Measurements from ENCODE around the gene AHCYL2.
"Not testable (repeated sequence)": the region's sequence is repeated elsewhere in the genome, so short reads cannot be mapped to it uniquely, and the experiment has no call there.

AHCYL2 gene

GRCh38 chr7:129401228-129401966, 176.6 kb downstream of the AHCYL2 start:
- Histone ChIP-seq H4K20me1 (ENCODE audit: control insufficient read depth, insufficient read depth, low read depth, low read length) (no peaks in the 10 kb centered on the region), H3K9me2 (replicated peaks; ENCODE audit: control insufficient read depth, low read length) (no peaks in the 10 kb centered on the region), H3K27me3 (ENCODE audit: control insufficient read depth, low read length) (no peaks in the 10 kb centered on the region), H3F3A (ENCODE audit: control insufficient read depth, insufficient read depth) (no peaks in the 10 kb centered on the region), H3K27ac (ENCODE audit: low read depth, low read length) (no peak overlapping the region), H3K4me3 (ENCODE audit: low read length) (no peak overlapping the region), H3K9me3 (ENCODE audit: control insufficient read depth, insufficient read depth, low read length) (no peaks in the 10 kb centered on the region), H3K79me2 (ENCODE audit: control insufficient read depth, low read length) (no peaks in the 10 kb centered on the region), H3K4me2 (ENCODE audit: low read length) (no peak overlapping the region), H3K4me1 (ENCODE audit: control insufficient read depth, low read length) (no peaks in the 10 kb centered on the region), H3K36me3 (ENCODE audit: control insufficient read depth, low read length) (no peaks in the 10 kb centered on the region)
- TF ChIP-seq CTCF (IDR thresholded peaks at IDR 0.05; ENCODE audit: low read depth, low read length, poor library complexity, severe bottlenecking), result no peak
- TF ChIP-seq EZH2phosphoT487 (IDR thresholded peaks at IDR 0.05; ENCODE audit: borderline replicate concordance, low read length), result no peak

GRCh38 chr7:129401967-129402860, 177.4 kb downstream of the AHCYL2 start:
- H3K36me3 ChIP-seq (ENCODE audit: control insufficient read depth, low read length), result no peaks in the 10 kb centered on the region
- H3K79me2 ChIP-seq (ENCODE audit: control insufficient read depth, low read length), result no peaks in the 10 kb centered on the region
- H3K4me2 ChIP-seq (ENCODE audit: low read length), result no peak overlapping the region
- no peak overlapping the region for H3K4me3 ChIP-seq (ENCODE audit: low read length)
- H3K4me1 ChIP-seq (ENCODE audit: control insufficient read depth, low read length), result no peaks in the 10 kb centered on the region
- H3F3A ChIP-seq (ENCODE audit: control insufficient read depth, insufficient read depth), result no peaks in the 10 kb centered on the region
- H3K27ac ChIP-seq (ENCODE audit: low read depth, low read length), result no peak overlapping the region
- H3K9me3 ChIP-seq (ENCODE audit: control insufficient read depth, insufficient read depth, low read length), result no peaks in the 10 kb centered on the region
- no peaks in the 10 kb centered on the region for H4K20me1 ChIP-seq (ENCODE audit: control insufficient read depth, insufficient read depth, low read depth, low read length)
- TF ChIP-seq EZH2phosphoT487 (IDR thresholded peaks at IDR 0.05; ENCODE audit: borderline replicate concordance, low read length) (no peak), CTCF (IDR thresholded peaks at IDR 0.05; ENCODE audit: low read depth, low read length, poor library complexity, severe bottlenecking) (peak; percentile 54)
- no peaks in the 10 kb centered on the region for H3K27me3 ChIP-seq (ENCODE audit: control insufficient read depth, low read length)
- H3K9me2 ChIP-seq (replicated peaks; ENCODE audit: control insufficient read depth, low read length), result no peaks in the 10 kb centered on the region

- Histone ChIP-seq H3K4me2 (ENCODE audit: low read length) (no peak overlapping the region), H3K79me2 (ENCODE audit: control insufficient read depth, low read length) (no peaks in the 10 kb centered on the region), H3K9me3 (ENCODE audit: control insufficient read depth, insufficient read depth, low read length) (no peaks in the 10 kb centered on the region), H3K9me2 (replicated peaks; ENCODE audit: control insufficient read depth, low read length) (no peaks in the 10 kb centered on the region), H4K20me1 (ENCODE audit: control insufficient read depth, insufficient read depth, low read depth, low read length) (no peaks in the 10 kb centered on the region), H3F3A (ENCODE audit: control insufficient read depth, insufficient read depth) (no peaks in the 10 kb centered on the region), H3K4me1 (ENCODE audit: control insufficient read depth, low read length) (no peaks in the 10 kb centered on the region), H3K27ac (ENCODE audit: low read depth, low read length) (no peak overlapping the region), H3K4me3 (ENCODE audit: low read length) (no peak overlapping the region), H3K27me3 (ENCODE audit: control insufficient read depth, low read length) (no peaks in the 10 kb centered on the region), H3K36me3 (ENCODE audit: control insufficient read depth, low read length) (no peaks in the 10 kb centered on the region)
- TF ChIP-seq EZH2phosphoT487 (IDR thresholded peaks at IDR 0.05; ENCODE audit: borderline replicate concordance, low read length) (no peak), CTCF (IDR thresholded peaks at IDR 0.05; ENCODE audit: low read depth, low read length, poor library complexity, severe bottlenecking) (no peak)
Measured at GRCh38 chr7:129405527-129405926, 180.7 kb downstream of the AHCYL2 start.

GRCh38 chr7:129410238-129410637, 185.4 kb downstream of the AHCYL2 start:
- not testable (repeated sequence) for H4K20me1 ChIP-seq (ENCODE audit: control insufficient read depth, insufficient read depth, low read depth, low read length); H3K27ac ChIP-seq (ENCODE audit: low read depth, low read length); H3K27me3 ChIP-seq (ENCODE audit: control insufficient read depth, low read length); H3K79me2 ChIP-seq (ENCODE audit: control insufficient read depth, low read length); H3K4me3 ChIP-seq (ENCODE audit: low read length); H3K4me2 ChIP-seq (ENCODE audit: low read length); H3K9me2 ChIP-seq (replicated peaks; ENCODE audit: control insufficient read depth, low read length); H3F3A ChIP-seq (ENCODE audit: control insufficient read depth, insufficient read depth); H3K36me3 ChIP-seq (ENCODE audit: control insufficient read depth, low read length); H3K4me1 ChIP-seq (ENCODE audit: control insufficient read depth, low read length); H3K9me3 ChIP-seq (ENCODE audit: control insufficient read depth, insufficient read depth, low read length)
